Peyer's patch (tissue), 4 donors: ENCODE measurements around the gene ZNF26. TPM values are rescaled to one million over a fixed set of nuclear protein-coding genes. Genes with fewer than 3 reads are reported as not detected.
"Not testable (repeated sequence)": the region's sequence is repeated elsewhere in the genome, so short reads cannot be mapped to it uniquely, and the experiment has no call there.

Source experiments
- DNase-seq, 3 donors: peaks; one replicate each; pipeline ENCODE4 v3.0.0-alpha.2; 2017 to 2019
- H3K27ac ChIP-seq, 4 donors: fragments of 200-600 bp; sonication (generic); one replicate each; pipeline ENCODE4 v1.5.1; 2016 to 2019
- H3K27me3 ChIP-seq, 2 donors: fragments of 200-600 bp; sonication (generic); one replicate each; pipeline ENCODE4 v1.5.1; 2019
- H3K36me3 ChIP-seq, 3 donors: fragments of 200-600 bp; sonication (generic); one replicate each; pipeline ENCODE4 v1.5.1; 2016 to 2019
- H3K4me1 ChIP-seq, 4 donors: fragments of 200-600 bp; sonication (generic); one replicate each; pipeline ENCODE4 v1.5.1; 2016 to 2019
- H3K4me3 ChIP-seq, 4 donors: fragments of 200-600 bp; sonication (generic); 1 replicate in 3 of 4; 2 replicates in 1 of 4; pipeline ENCODE4 v1.5.1; 2016 to 2019; ENCODE audit warnings: mild to moderate bottlenecking in 1 of 4
- H3K9me3 ChIP-seq, 4 donors: fragments of 200-600 bp; sonication (generic); one replicate each; pipeline ENCODE4 v1.5.1; 2016 to 2019; ENCODE audit warnings: mild to moderate bottlenecking in 1 of 4
- CTCF ChIP-seq, 6 experiments: fragments of 450-650 bp in 4 of 6; fragments of 200-600 bp in 2 of 6; sonication (generic) in 1 of 6; IDR thresholded peaks; one replicate each; pipeline ENCODE4 v1.5.1; 2017 to 2019; ENCODE audit warnings: antibody characterized with exemption in 6 of 6, mild to moderate bottlenecking in 3 of 6, moderate library complexity in 1 of 6
- POLR2A ChIP-seq, 2 donors: fragments of 450-650 bp; IDR thresholded peaks; one replicate each; pipeline ENCODE4 v1.5.1; 2017; ENCODE audit warnings: antibody characterized with exemption in 2 of 2, mild to moderate bottlenecking in 2 of 2, moderate library complexity in 2 of 2
- total RNA-seq, 4 donors: library from RNA; depleted of rRNA; stranded (reverse); fragments of >200 nt; gene quantifications; one replicate each; pipeline ENCODE4 v1.1.0, GENCODE V29; 2016

The ZNF26 gene
- total RNA-seq, 4 donors from 2014 or later, result 15.9 to 24.8 (median 18.7) TPM

- Histone ChIP-seq H3K27me3 (no peaks in the 10 kb centered on the region), H3K4me1 (peaks cover 0 to 17% (median 4%) of the 10 kb centered on the region in 4 donors), H3K4me3 (peak overlapping the region in 1 of 4 donors; percentile 91), H3K9me3 (peaks cover 0 to 48% (median 0%) of the 10 kb centered on the region in 4 donors), H3K27ac (no peak overlapping the region), H3K36me3 (peaks cover 0 to 7% (median 0%) of the 10 kb centered on the region in 3 donors)
- no peak for TF ChIP-seq CTCF (IDR thresholded peaks at IDR 0.05)
- no peak for TF ChIP-seq POLR2A (IDR thresholded peaks at IDR 0.05)
- DNase-seq, result peak in 1 of 3 donors; percentile 32
Measured at GRCh38 chr12:132954471-132955048, 31.6 kb upstream of the ZNF26 start.

- TF ChIP-seq POLR2A (IDR thresholded peaks at IDR 0.05), result no peak
- TF ChIP-seq CTCF (IDR thresholded peaks at IDR 0.05), result no peak
- peaks cover 0 to 40% (median 0%) of the 10 kb centered on the region in 4 donors for H3K9me3 ChIP-seq
- no peaks in the 10 kb centered on the region for H3K27me3 ChIP-seq
Measured at GRCh38 chr12:132955094-132956010, 30.8 kb upstream of the ZNF26 start.

GRCh38 chr12:132956011-132956788, 30.0 kb upstream of the ZNF26 start, which contains the start of gene ZNF605:
Gene ZNF605, minus strand, starts transcription at chr12:132956306. Its CDS starts 10,671 bp downstream, at chr12:132945635.
- DNase-seq, result peak; percentile 79 to 91 (median 87)
- TF ChIP-seq POLR2A (IDR thresholded peaks at IDR 0.05), result peak in 1 of 2 donors; percentile 15
- no peak for TF ChIP-seq CTCF (IDR thresholded peaks at IDR 0.05)
- peak within 1 kb of the TSS; percentile 78 to 85 (median 82) for H3K27ac ChIP-seq
- H3K36me3 ChIP-seq, result no peaks in the 10 kb centered on the region
- peak within 1 kb of the TSS; percentile 57 to 91 (median 87) for H3K4me3 ChIP-seq
- H3K9me3 ChIP-seq, result peaks cover 0 to 31% (median 0%) of the 10 kb centered on the region in 4 donors
- no peaks in the 10 kb centered on the region for H3K27me3 ChIP-seq
- H3K4me1 ChIP-seq, result peaks cover 0 to 17% (median 4%) of the 10 kb centered on the region in 4 donors

More at GRCh38 chr12:132955094-132956010, 30.8 kb upstream of the ZNF26 start:
- Histone ChIP-seq H3K27ac (peak overlapping the region; percentile 78 to 85 (median 82)), H3K4me3 (peak overlapping the region; percentile 57 to 91 (median 87)), H3K4me1 (peaks cover 0 to 17% (median 4%) of the 10 kb centered on the region in 4 donors), H3K36me3 (no peaks in the 10 kb centered on the region)
- DNase-seq, result peak in 1 of 3 donors; percentile 45

- H3K9me3 ChIP-seq, result peaks cover 0 to 38% (median 0%) of the 10 kb centered on the region in 4 donors
- H3K27me3 ChIP-seq, DNase-seq, H3K4me3 ChIP-seq, H3K4me1 ChIP-seq, H3K36me3 ChIP-seq, H3K27ac ChIP-seq: not testable (repeated sequence)
Measured at GRCh38 chr12:132961790-132962189, 24.4 kb upstream of the ZNF26 start.

- peaks cover 0 to 43% (median 0%) of the 10 kb centered on the region in 4 donors for H3K9me3 ChIP-seq
- not testable (repeated sequence) for H3K27me3 ChIP-seq, H3K27ac ChIP-seq, H3K4me1 ChIP-seq, H3K4me3 ChIP-seq, DNase-seq, H3K36me3 ChIP-seq
Measured at GRCh38 chr12:132963947-132964346, 22.2 kb upstream of the ZNF26 start.

GRCh38 chr12:132965796-132966195, 20.4 kb upstream of the ZNF26 start:
- H3K36me3 ChIP-seq, result peaks cover 0 to 10% (median 0%) of the 10 kb centered on the region in 3 donors
- DNase-seq, result no peak
- H3K27me3 ChIP-seq, result no peaks in the 10 kb centered on the region
- TF ChIP-seq POLR2A (IDR thresholded peaks at IDR 0.05) (no peak), CTCF (IDR thresholded peaks at IDR 0.05) (no peak)
- H3K4me1 ChIP-seq, result no peaks in the 10 kb centered on the region
- H3K9me3 ChIP-seq, result peaks cover 0 to 43% (median 0%) of the 10 kb centered on the region in 4 donors
- no peak overlapping the region for H3K27ac ChIP-seq
- no peak overlapping the region for H3K4me3 ChIP-seq
